ENCODE measurements around the gene OR10A6.

DNA sequence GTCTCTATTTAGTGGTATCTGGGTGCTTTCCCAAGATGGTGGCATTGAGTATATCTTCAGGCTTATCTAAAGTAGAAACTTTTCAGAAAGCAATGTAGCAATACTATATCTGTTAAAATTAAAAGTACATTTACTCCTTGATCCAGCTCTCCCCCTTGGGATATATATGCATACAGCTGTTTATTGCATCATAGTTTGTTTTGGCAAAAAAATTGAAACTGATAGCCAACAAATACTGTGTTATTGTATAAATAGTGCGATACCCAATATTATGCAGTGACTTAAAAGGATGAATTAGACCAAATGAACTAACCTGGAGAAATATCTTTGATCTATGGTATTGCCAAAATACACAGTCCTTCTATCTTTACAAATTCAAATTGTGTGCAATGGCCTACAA lies 18.9 kb upstream of the OR10A6 start:
- TF ChIP-seq, protein P1, sequence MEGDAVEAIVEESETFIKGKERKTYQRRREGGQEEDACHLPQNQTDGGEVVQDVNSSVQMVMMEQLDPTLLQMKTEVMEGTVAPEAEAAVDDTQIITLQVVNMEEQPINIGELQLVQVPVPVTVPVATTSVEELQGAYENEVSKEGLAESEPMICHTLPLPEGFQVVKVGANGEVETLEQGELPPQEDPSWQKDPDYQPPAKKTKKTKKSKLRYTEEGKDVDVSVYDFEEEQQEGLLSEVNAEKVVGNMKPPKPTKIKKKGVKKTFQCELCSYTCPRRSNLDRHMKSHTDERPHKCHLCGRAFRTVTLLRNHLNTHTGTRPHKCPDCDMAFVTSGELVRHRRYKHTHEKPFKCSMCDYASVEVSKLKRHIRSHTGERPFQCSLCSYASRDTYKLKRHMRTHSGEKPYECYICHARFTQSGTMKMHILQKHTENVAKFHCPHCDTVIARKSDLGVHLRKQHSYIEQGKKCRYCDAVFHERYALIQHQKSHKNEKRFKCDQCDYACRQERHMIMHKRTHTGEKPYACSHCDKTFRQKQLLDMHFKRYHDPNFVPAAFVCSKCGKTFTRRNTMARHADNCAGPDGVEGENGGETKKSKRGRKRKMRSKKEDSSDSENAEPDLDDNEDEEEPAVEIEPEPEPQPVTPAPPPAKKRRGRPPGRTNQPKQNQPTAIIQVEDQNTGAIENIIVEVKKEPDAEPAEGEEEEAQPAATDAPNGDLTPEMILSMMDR (IDR thresholded peaks at IDR 0.05), result no peak
- TF ChIP-seq POLR2A (IDR thresholded peaks at IDR 0.05), result no peak

All from testis (tissue), 2 donors.